ENCODE data around the gene IL17C. TPM values are rescaled to one million over a fixed set of nuclear protein-coding genes. Genes with fewer than 3 reads are reported as not detected.
"Not testable (repeated sequence)": the region's sequence is repeated elsewhere in the genome, so short reads cannot be mapped to it uniquely, and the experiment has no call there.

The IL17C gene
- total RNA-seq, 5 donors from 2014 or later (not counting 1 experiment from before 2014, with no cell fraction given): 0.35 to 0.93 (median 0.39) TPM; not detected in 2

- Mint-ChIP-seq H3K4me1 (peaks cover 12 to 24% (median 20%) of the 10 kb centered on the region in 3 donors), H3K27me3 (no peaks in the 10 kb centered on the region), H3K9me3 (no peaks in the 10 kb centered on the region), H3K36me3 (no peaks in the 10 kb centered on the region), H3K27ac (peak overlapping the region; percentile 86 to 91), H3K4me3 (peak overlapping the region; percentile 81 to 94 (median 87))
- Histone ChIP-seq H3K4me3 (ENCODE audit: control insufficient read depth in 1 of 2, extremely low read depth in 1 of 2, low read length in 1 of 2) (peak overlapping the region; percentile 83 to 85), H3K27me3 (replicated peaks in 1 of 2; ENCODE audit: control insufficient read depth in 2 of 2, extremely low read depth in 1 of 2, insufficient read depth in 2 of 2, low read length in 1 of 2) (no peaks in the 10 kb centered on the region), H3K9me3 (no peaks in the 10 kb centered on the region), H3K4me1 (ENCODE audit: control insufficient read depth in 1 of 2, extremely low read depth in 1 of 2, insufficient read depth in 2 of 2, low read length in 2 of 2) (peaks cover 6 to 16% of the 10 kb centered on the region in 2 experiments), H3K36me3 (ENCODE audit: control insufficient read depth in 2 of 2, extremely low read depth in 1 of 2, insufficient read depth in 1 of 2, low read length in 1 of 2) (peaks cover 0 to 3% of the 10 kb centered on the region in 2 donors), H3K27ac (ENCODE audit: low read length) (peak overlapping the region; percentile 79)
- ChIA-PET POLR2A (no interaction called here), CTCF (no interaction called here)
- peak in 1 of 35 experiments; percentile 38 for DNase-seq
- peak in 2 of 4 experiments; percentile 0 to 1 for ATAC-seq (replicated peaks in 1 of 4)
- WGBS (ENCODE audit: insufficient coverage): under 1% methylated on average over 48 of the region's 49 CpGs
Observed at GRCh38 chr16:88662222-88662842, 24.0 kb downstream of the IL17C start.

- WGBS (ENCODE audit: insufficient coverage): under 1% methylated on average over 88 of the region's 88 CpGs
- H3K27me3 Mint-ChIP-seq: no peaks in the 10 kb centered on the region
- DNase-seq: peak; percentile 88 to 98 (median 94)
- H3K9me3 Mint-ChIP-seq: no peaks in the 10 kb centered on the region
- H3K36me3 Mint-ChIP-seq: no peaks in the 10 kb centered on the region
- peak; percentile 97 to 99 (median 98) for ATAC-seq (replicated peaks in 1 of 4)
- Histone ChIP-seq H3K27ac (ENCODE audit: low read length) (peak within 1 kb of the TSS; percentile 79), H3K4me1 (ENCODE audit: control insufficient read depth in 1 of 2, extremely low read depth in 1 of 2, insufficient read depth in 2 of 2, low read length in 2 of 2) (peaks cover 6 to 16% of the 10 kb centered on the region in 2 experiments), H3K4me3 (ENCODE audit: control insufficient read depth in 1 of 2, extremely low read depth in 1 of 2, low read length in 1 of 2) (peak within 1 kb of the TSS; percentile 83 to 85), H3K27me3 (replicated peaks in 1 of 2; ENCODE audit: control insufficient read depth in 2 of 2, extremely low read depth in 1 of 2, insufficient read depth in 2 of 2, low read length in 1 of 2) (no peaks in the 10 kb centered on the region), H3K9me3 (no peaks in the 10 kb centered on the region), H3K36me3 (ENCODE audit: control insufficient read depth in 2 of 2, extremely low read depth in 1 of 2, insufficient read depth in 1 of 2, low read length in 1 of 2) (peaks cover 0 to 2% of the 10 kb centered on the region in 2 donors)
- ChIA-PET POLR2A (no interaction called here), CTCF (interaction anchor here in 1 of 2 donors (0.6 to 1.1 kb wide), 2 partner anchors 23 to 143 kb away, joined by 3 to 8 read pairs; no protein-coding TSS in a partner anchor)
- H3K27ac Mint-ChIP-seq: peak within 1 kb of the TSS; percentile 88 to 91
- peak within 1 kb of the TSS; percentile 87 to 94 (median 87) for H3K4me3 Mint-ChIP-seq
- peaks cover 12 to 24% (median 20%) of the 10 kb centered on the region in 3 donors for H3K4me1 Mint-ChIP-seq
Observed at GRCh38 chr16:88662843-88663606, 24.7 kb downstream of the IL17C start, which contains the start of gene MVD. MVD (minus strand) TSS chr16:88663091; CDS start chr16:88663080, 11 bp downstream.

- H3K36me3 Mint-ChIP-seq: peaks cover 3% of the 10 kb centered on the region
- Histone ChIP-seq H3K4me1 (ENCODE audit: control insufficient read depth in 1 of 2, extremely low read depth in 1 of 2, insufficient read depth in 2 of 2, low read length in 2 of 2) (peaks cover 6 to 16% of the 10 kb centered on the region in 2 experiments), H3K36me3 (ENCODE audit: control insufficient read depth in 2 of 2, extremely low read depth in 1 of 2, insufficient read depth in 1 of 2, low read length in 1 of 2) (no peaks in the 10 kb centered on the region), H3K4me3 (ENCODE audit: control insufficient read depth in 1 of 2, extremely low read depth in 1 of 2, low read length in 1 of 2) (no peak overlapping the region), H3K9me3 (no peaks in the 10 kb centered on the region), H3K27ac (ENCODE audit: low read length) (no peak overlapping the region), H3K27me3 (replicated peaks in 1 of 2; ENCODE audit: control insufficient read depth in 2 of 2, extremely low read depth in 1 of 2, insufficient read depth in 2 of 2, low read length in 1 of 2) (no peaks in the 10 kb centered on the region)
- ChIA-PET CTCF (no interaction called here), POLR2A (no interaction called here)
- H3K4me3 Mint-ChIP-seq: peak overlapping the region; percentile 35 to 87 (median 44)
- no peak for ATAC-seq (replicated peaks in 1 of 4)
- no peak for DNase-seq
- no peaks in the 10 kb centered on the region for H3K27me3 Mint-ChIP-seq
- peaks cover 12 to 24% (median 20%) of the 10 kb centered on the region in 3 donors for H3K4me1 Mint-ChIP-seq
- H3K9me3 Mint-ChIP-seq: no peaks in the 10 kb centered on the region
- 87% methylated on average over 4 of the region's 4 CpGs for WGBS (ENCODE audit: insufficient coverage)
- peak overlapping the region in 1 of 2 donors; percentile 28 for H3K27ac Mint-ChIP-seq
Observed at GRCh38 chr16:88665148-88665547, 26.8 kb downstream of the IL17C start.

- Mint-ChIP-seq H3K4me1 (peaks cover 12 to 24% (median 20%) of the 10 kb centered on the region in 3 donors), H3K27ac (no peak overlapping the region), H3K9me3 (no peaks in the 10 kb centered on the region), H3K4me3 (peak overlapping the region in 1 of 3 donors; percentile 44), H3K36me3 (peaks cover 3% of the 10 kb centered on the region), H3K27me3 (no peaks in the 10 kb centered on the region)
- no peak for DNase-seq
- CTCF ChIA-PET: interaction anchor here in 1 of 2 donors (0.7 kb wide), 1 partner anchor 73 kb away, joined by 6 read pairs; no protein-coding TSS in a partner anchor
- Histone ChIP-seq H3K27me3 (replicated peaks in 1 of 2; ENCODE audit: control insufficient read depth in 2 of 2, extremely low read depth in 1 of 2, insufficient read depth in 2 of 2, low read length in 1 of 2) (no peaks in the 10 kb centered on the region), H3K36me3 (ENCODE audit: control insufficient read depth in 2 of 2, extremely low read depth in 1 of 2, insufficient read depth in 1 of 2, low read length in 1 of 2) (no peaks in the 10 kb centered on the region), H3K4me1 (ENCODE audit: control insufficient read depth in 1 of 2, extremely low read depth in 1 of 2, insufficient read depth in 2 of 2, low read length in 2 of 2) (peaks cover 6 to 16% of the 10 kb centered on the region in 2 experiments), H3K9me3 (no peaks in the 10 kb centered on the region), H3K27ac (ENCODE audit: low read length) (no peak overlapping the region), H3K4me3 (ENCODE audit: control insufficient read depth in 1 of 2, extremely low read depth in 1 of 2, low read length in 1 of 2) (no peak overlapping the region)
- POLR2A ChIA-PET: interaction anchor here in 1 of 2 donors (0.6 kb wide), 1 partner anchor 36 kb away, joined by 4 read pairs; no protein-coding TSS in a partner anchor
- 100% methylated on average over 1 of the region's 3 CpGs for WGBS (ENCODE audit: insufficient coverage)
- ATAC-seq (replicated peaks in 1 of 4): no peak
Observed at GRCh38 chr16:88665570-88665969, 27.2 kb downstream of the IL17C start.

- no peaks in the 10 kb centered on the region for H3K9me3 Mint-ChIP-seq
- no peaks in the 10 kb centered on the region for H3K27me3 Mint-ChIP-seq
- no peak overlapping the region for H3K27ac Mint-ChIP-seq
- H3K36me3 Mint-ChIP-seq: peaks cover 3% of the 10 kb centered on the region
- peaks cover 0 to 4% of the 10 kb centered on the region in 2 donors for H3K36me3 ChIP-seq (ENCODE audit: control insufficient read depth in 2 of 2, extremely low read depth in 1 of 2, insufficient read depth in 1 of 2, low read length in 1 of 2)
- H3K4me1 Mint-ChIP-seq: peaks cover 0 to 12% (median 8%) of the 10 kb centered on the region in 3 donors
- ATAC-seq (replicated peaks in 1 of 4) (no peak), DNase-seq (no peak)
- no peaks in the 10 kb centered on the region for H3K9me3 ChIP-seq
- H3K27me3 ChIP-seq (replicated peaks in 1 of 2; ENCODE audit: control insufficient read depth in 2 of 2, extremely low read depth in 1 of 2, insufficient read depth in 2 of 2, low read length in 1 of 2): no peaks in the 10 kb centered on the region
- no peak overlapping the region for H3K4me3 ChIP-seq (ENCODE audit: control insufficient read depth in 1 of 2, extremely low read depth in 1 of 2, low read length in 1 of 2)
- 98% methylated on average over 5 of the region's 5 CpGs for WGBS (ENCODE audit: insufficient coverage)
- CTCF ChIA-PET: interaction anchor here in 1 of 2 donors (0.6 kb wide), 1 partner anchor 1197 kb away, joined by 3 read pairs; no protein-coding TSS in a partner anchor
- H3K4me3 Mint-ChIP-seq: no peak overlapping the region
- peaks cover 0 to 10% of the 10 kb centered on the region in 2 experiments for H3K4me1 ChIP-seq (ENCODE audit: control insufficient read depth in 1 of 2, extremely low read depth in 1 of 2, insufficient read depth in 2 of 2, low read length in 2 of 2)
- POLR2A ChIA-PET: no interaction called here
- no peak overlapping the region for H3K27ac ChIP-seq (ENCODE audit: low read length)
Observed at GRCh38 chr16:88667461-88667860, 29.1 kb downstream of the IL17C start.

- H3K27ac ChIP-seq (ENCODE audit: low read length); H3K36me3 ChIP-seq (ENCODE audit: control insufficient read depth in 2 of 2, extremely low read depth in 1 of 2, insufficient read depth in 1 of 2, low read length in 1 of 2); H3K9me3 ChIP-seq; H3K9me3 Mint-ChIP-seq; ATAC-seq (replicated peaks in 1 of 4); H3K4me3 Mint-ChIP-seq; H3K27me3 ChIP-seq (replicated peaks in 1 of 2; ENCODE audit: control insufficient read depth in 2 of 2, extremely low read depth in 1 of 2, insufficient read depth in 2 of 2, low read length in 1 of 2); DNase-seq; CTCF ChIA-PET; H3K36me3 Mint-ChIP-seq; H3K4me1 ChIP-seq (ENCODE audit: control insufficient read depth in 1 of 2, extremely low read depth in 1 of 2, insufficient read depth in 2 of 2, low read length in 2 of 2); H3K4me3 ChIP-seq (ENCODE audit: control insufficient read depth in 1 of 2, extremely low read depth in 1 of 2, low read length in 1 of 2); H3K27ac Mint-ChIP-seq; H3K27me3 Mint-ChIP-seq; POLR2A ChIA-PET; H3K4me1 Mint-ChIP-seq: not testable (repeated sequence)
- 80% methylated on average over 1 of the region's 8 CpGs for WGBS (ENCODE audit: insufficient coverage)
Observed at GRCh38 chr16:88669493-88669892, 31.1 kb downstream of the IL17C start.
